Upper lobe of left lung (tissue), 6 donors: ENCODE results near the gene CBY3. TPM values are rescaled to one million over a fixed set of nuclear protein-coding genes. Genes with fewer than 3 reads are reported as not detected.

ENCODE experiments used
- small RNA-seq, 4 donors: library from RNA; depleted of rRNA; stranded (forward); fragments of <200 nt; gene quantifications; one replicate each; pipeline ENCODE3, GENCODE V24; 2016
- total RNA-seq, 6 donors: library from RNA; depleted of rRNA in 4 of 6; stranded (reverse); fragments of >200 nt in 4 of 6; gene quantifications; one replicate each; pipeline versions ENCODE4 v1.1.0 to v1.2.1, GENCODE V29; 2016 to 2021
- donor health status: DM: no; HTN: no; CAD: no; lungs with moderate emphysema.
- donor health status: DM: no; HTN: yes; CAD: no; lungs with severe emphysema.

The CBY3 gene
- total RNA-seq, 6 donors from 2014 or later = 1.7 to 2.1 (median 1.8) TPM; not detected in 3

Small RNAs within 50 kb of the gene (small RNA-seq; reads per million reads assigned to genes)
- gene RF00017 = 0 reads per million in 4 donors

Other genes starting within 250 kb of the CBY3 start
- 100 to 1,000 TPM in 2 of 6 donors, 10 to 100 TPM in 4; 42.3 to 128 (median 74.7) TPM for gene RUFY1, start 130.5 kb downstream of the CBY3 start, total RNA-seq
- 1,000 to 10,000 TPM in 1 of 6 donors, 100 to 1,000 TPM in 5; 366 to 1,930 (median 429) TPM for gene HNRNPH1, start 57.4 kb downstream of the CBY3 start, total RNA-seq
- 100 to 1,000 TPM; 139 to 754 (median 342) TPM for gene CANX, start 17.9 kb upstream of the CBY3 start, total RNA-seq
- 10 to 100 TPM; 22.5 to 59.7 (median 26.7) TPM for gene MAML1, start 51.8 kb upstream of the CBY3 start, total RNA-seq
- 10 to 100 TPM in 5 of 6 donors, 1 to 10 TPM in 1; 6.7 to 33.1 (median 21.3) TPM for gene LTC4S, start 113.0 kb upstream of the CBY3 start, total RNA-seq
- 100 to 1,000 TPM; 107 to 266 (median 158) TPM for gene MGAT4B, start 125.8 kb upstream of the CBY3 start, total RNA-seq
- gene SQSTM1, start 139.9 kb upstream of the CBY3 start, total RNA-seq = 100 to 1,000 TPM; 390 to 666 (median 574) TPM
- gene MRNIP, start 177.8 kb upstream of the CBY3 start, total RNA-seq = 100 to 1,000 TPM in 1 of 6 donors, 10 to 100 TPM in 5; 20.7 to 142 (median 33.2) TPM
- 100 to 1,000 TPM in 4 of 6 donors, 10 to 100 TPM in 2; 66.4 to 228 (median 110) TPM for gene TBC1D9B, start 226.9 kb upstream of the CBY3 start, total RNA-seq